GM12864 (cell line): ENCODE results near the gene MARCHF3.

Experiments
- DNase-seq: peaks from one replicate; pipeline ENCODE4 v3.0.0-alpha.2; 2011; ENCODE audit warnings: low read depth
- H3K4me3 ChIP-seq: 2 replicates; pipeline ENCODE4 v1.5.1; 2011; ENCODE audit warnings: mild to moderate bottlenecking, low read depth, low read length, control low read depth
- TF ChIP-seq, protein P1 (sequence below): IDR thresholded peaks from 2 replicates; pipeline ENCODE4 v1.5.1; 2011; ENCODE audit warnings: low read depth, mild to moderate bottlenecking, moderate library complexity, low read length, control low read depth, inconsistent platforms; ENCODE audit errors: missing control alignments

The MARCHF3 gene

DNA sequence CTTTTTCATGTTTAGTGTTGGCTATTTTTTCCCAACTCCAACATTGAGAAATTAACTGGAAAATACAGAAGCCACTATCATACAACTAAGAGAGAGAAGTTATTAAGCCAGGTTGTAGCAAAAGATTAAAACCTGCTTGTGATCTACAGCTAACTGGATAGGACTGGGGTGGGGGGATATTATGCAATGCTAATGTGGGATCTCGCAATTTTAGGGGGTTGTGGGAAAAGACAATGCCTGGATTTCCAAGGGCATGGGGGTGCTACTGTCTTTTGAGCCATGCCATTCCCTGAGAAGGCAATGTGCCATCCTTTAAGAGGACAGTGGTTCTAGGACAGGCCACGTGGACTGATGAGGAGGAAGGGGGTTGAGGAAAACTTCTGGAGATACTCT is 46.5 kb downstream of the MARCHF3 start:
- no peak for DNase-seq
- no peak overlapping the region for H3K4me3 ChIP-seq
- TF ChIP-seq, protein P1, sequence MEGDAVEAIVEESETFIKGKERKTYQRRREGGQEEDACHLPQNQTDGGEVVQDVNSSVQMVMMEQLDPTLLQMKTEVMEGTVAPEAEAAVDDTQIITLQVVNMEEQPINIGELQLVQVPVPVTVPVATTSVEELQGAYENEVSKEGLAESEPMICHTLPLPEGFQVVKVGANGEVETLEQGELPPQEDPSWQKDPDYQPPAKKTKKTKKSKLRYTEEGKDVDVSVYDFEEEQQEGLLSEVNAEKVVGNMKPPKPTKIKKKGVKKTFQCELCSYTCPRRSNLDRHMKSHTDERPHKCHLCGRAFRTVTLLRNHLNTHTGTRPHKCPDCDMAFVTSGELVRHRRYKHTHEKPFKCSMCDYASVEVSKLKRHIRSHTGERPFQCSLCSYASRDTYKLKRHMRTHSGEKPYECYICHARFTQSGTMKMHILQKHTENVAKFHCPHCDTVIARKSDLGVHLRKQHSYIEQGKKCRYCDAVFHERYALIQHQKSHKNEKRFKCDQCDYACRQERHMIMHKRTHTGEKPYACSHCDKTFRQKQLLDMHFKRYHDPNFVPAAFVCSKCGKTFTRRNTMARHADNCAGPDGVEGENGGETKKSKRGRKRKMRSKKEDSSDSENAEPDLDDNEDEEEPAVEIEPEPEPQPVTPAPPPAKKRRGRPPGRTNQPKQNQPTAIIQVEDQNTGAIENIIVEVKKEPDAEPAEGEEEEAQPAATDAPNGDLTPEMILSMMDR = no peak

GRCh38 chr5:126982926-126983873 is 47.2 kb downstream of the MARCHF3 start:
- TF ChIP-seq, protein P1 = no peak
- H3K4me3 ChIP-seq = no peak overlapping the region

DNA sequence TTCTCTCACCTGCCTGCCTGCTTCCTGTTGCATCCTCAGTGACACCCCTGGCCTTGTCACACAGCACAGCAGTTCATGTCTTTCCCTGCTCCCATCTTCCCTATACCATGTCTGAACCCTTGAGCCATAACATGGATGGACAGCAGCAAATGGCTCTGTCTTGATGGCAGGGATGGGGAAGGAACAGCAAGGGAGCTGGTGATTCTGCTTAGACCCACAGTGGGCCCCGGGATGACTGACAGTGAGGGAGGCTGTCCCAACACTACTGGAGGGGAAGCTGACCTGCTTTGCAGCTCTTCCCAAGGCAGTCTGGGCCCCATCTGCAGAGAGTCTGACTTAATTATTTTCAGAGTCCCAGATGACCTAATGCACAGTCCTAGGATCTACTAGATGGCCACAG is 48.2 kb downstream of the MARCHF3 start:
- no peak overlapping the region for H3K4me3 ChIP-seq
- TF ChIP-seq, protein P1 = no peak
- no peak for DNase-seq

More at GRCh38 chr5:126982926-126983873, 47.2 kb downstream of the MARCHF3 start:
- no peak for DNase-seq

DNA sequence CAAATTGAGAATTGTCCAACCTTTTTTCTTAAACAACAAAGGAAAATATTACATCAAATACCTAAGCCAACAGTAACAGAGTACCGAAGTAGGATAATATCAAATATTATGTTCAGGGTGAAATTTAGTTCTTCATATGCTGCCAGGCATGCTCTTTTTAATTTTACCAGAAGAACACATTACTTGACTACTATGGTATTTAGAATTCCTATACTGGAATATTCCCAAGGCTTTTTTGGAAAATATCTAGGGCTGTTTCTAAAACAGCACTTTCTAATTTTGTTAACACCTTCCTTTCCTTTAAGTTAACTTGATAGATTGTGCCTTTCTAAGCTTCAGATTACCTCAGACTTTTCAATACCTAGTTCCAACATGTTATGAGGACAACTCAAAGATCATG is 48.7 kb downstream of the MARCHF3 start:
- TF ChIP-seq, protein P1 = no peak
- no peak overlapping the region for H3K4me3 ChIP-seq
- DNase-seq = no peak

DNA sequence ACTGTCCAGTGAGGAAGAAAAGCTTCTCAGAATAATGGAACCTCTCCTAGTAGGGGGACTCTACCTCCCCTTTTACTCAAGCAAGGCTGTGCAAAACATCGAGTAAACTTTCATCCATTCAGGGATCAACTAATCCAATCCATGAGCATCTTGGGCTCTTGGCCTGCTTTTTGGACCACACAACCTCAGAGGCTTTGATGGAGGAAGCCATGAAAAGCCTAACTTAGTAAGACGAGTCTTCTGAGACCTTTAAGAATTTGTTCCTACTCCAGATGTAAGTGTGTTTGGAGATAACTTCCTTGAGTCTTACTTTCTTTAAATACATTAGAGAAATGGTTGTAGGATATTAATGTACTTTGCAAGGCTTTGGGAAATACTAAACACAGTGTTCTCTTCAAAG is 49.1 kb downstream of the MARCHF3 start:
- TF ChIP-seq, protein P1 = no peak
- H3K4me3 ChIP-seq = no peak overlapping the region
- DNase-seq = no peak

DNA sequence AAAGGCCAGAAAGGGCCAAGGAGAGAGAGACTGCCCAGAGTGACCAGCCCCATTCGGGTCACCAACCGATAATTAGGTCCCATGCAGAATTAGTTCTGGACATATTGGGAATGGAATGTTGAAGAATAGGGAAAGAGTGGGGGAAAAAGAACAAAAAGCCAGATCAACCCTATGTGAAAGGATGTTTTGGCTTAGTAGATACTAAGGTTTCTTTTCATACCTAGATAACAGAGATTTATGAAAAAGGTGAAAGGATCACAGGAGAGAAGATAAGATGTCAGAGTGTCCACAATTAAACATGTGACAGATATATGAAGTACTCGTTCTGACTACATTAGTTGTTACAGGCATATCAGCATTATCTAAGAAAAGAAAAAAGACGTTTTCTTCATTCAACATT is 52.1 kb downstream of the MARCHF3 start:
- no peak overlapping the region for H3K4me3 ChIP-seq
- DNase-seq = no peak
- TF ChIP-seq, protein P1 = no peak
